Measurements from ENCODE around the gene TNS3.

DNA sequence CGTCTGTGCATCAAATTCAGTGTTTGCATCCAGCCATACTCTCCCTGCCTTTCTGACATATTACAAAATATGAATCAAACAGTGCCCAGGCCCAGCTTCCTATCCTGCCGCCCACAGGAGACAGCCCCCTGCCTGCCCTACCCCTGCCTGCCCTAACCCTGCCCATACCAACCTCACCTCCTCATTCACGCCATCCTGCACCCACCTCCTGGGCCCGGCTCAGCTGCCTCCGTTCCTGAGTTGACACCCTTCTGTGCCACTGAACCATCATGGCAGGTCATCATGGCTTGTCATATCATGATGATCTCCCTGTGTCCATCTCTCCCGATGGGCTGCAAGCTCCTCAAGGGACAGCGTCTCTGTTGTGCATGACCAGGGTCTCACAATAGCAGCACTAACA lies 72.3 kb downstream of the TNS3 start:
- TF ChIP-seq, protein P1, sequence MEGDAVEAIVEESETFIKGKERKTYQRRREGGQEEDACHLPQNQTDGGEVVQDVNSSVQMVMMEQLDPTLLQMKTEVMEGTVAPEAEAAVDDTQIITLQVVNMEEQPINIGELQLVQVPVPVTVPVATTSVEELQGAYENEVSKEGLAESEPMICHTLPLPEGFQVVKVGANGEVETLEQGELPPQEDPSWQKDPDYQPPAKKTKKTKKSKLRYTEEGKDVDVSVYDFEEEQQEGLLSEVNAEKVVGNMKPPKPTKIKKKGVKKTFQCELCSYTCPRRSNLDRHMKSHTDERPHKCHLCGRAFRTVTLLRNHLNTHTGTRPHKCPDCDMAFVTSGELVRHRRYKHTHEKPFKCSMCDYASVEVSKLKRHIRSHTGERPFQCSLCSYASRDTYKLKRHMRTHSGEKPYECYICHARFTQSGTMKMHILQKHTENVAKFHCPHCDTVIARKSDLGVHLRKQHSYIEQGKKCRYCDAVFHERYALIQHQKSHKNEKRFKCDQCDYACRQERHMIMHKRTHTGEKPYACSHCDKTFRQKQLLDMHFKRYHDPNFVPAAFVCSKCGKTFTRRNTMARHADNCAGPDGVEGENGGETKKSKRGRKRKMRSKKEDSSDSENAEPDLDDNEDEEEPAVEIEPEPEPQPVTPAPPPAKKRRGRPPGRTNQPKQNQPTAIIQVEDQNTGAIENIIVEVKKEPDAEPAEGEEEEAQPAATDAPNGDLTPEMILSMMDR (IDR thresholded peaks at IDR 0.05 in 8 of 11, conservative IDR thresholded peaks at IDR 0.05 in 3 of 11) = no peak
- no peak for TF ChIP-seq POLR2A (IDR thresholded peaks at IDR 0.05)
- TF ChIP-seq POLR2AphosphoS5 (IDR thresholded peaks at IDR 0.05) = peak in 1 of 3 donors; percentile 8

All from spleen (tissue), 7 donors.